Motor neuron (in vitro differentiated cells): ENCODE results near the gene PPP4R4. TPM values are rescaled to one million over a fixed set of nuclear protein-coding genes. Genes with fewer than 3 reads are reported as not detected.
A peak's percentile ranks its signal among the peaks of the same experiment; 100 is the strongest.

Experiments used
- ATAC-seq, 8 experiments: fragments of 200-7000 bp; cut with Tn5 transposase; replicated peaks in 6 of 8; 2 replicates each; pipeline ENCODE4 v1.8.0; 2021; ENCODE audit warnings: mild to moderate bottlenecking in 8 of 8, moderate library complexity in 8 of 8
- H3K27ac ChIP-seq, 2 donors: fragments of 250-450 bp; sonication (Bioruptor Pico); 2 replicates each; pipeline ENCODE4 v1.9.0; 2021; ENCODE audit warnings: antibody characterized with exemption in 2 of 2, mild to moderate bottlenecking in 2 of 2, moderate library complexity in 1 of 2
- H3K4me1 ChIP-seq, 2 donors: fragments of 250-450 bp; sonication (Bioruptor Pico); replicated peaks in 1 of 2; 2 replicates each; pipeline ENCODE4 v1.6.1; 2021; ENCODE audit warnings: antibody characterized with exemption in 2 of 2, mild to moderate bottlenecking in 2 of 2, moderate library complexity in 1 of 2
- H3K4me3 ChIP-seq, 5 donors: fragments of 250-450 bp; sonication (Bioruptor Pico); 2 replicates each; pipeline ENCODE4 v1.9.0; 2021; ENCODE audit warnings: antibody characterized with exemption in 5 of 5, mild to moderate bottlenecking in 5 of 5, moderate library complexity in 4 of 5
- WGBS, 10 experiments: fragments of 450-650 bp; shearing (Covaris generic); methylation state at CpG; one replicate each; pipeline ENCODE4 v1.0.0; 2022; 5-methylcytosine and 5-hydroxymethylcytosine counted together
- in situ Hi-C, 9 experiments: fragments of 400-800 bp; cut with MboI; loops; one replicate each; pipeline ENCODE4 v1.15.0; 2021; ENCODE audit warnings: low sequenced_read_pairs in 9 of 9, low pct_unique_long_range_greater_than_20kb in 2 of 9; ENCODE audit not compliant: unreplicated experiment in 9 of 9
- total RNA-seq, 8 experiments: library from RNA; unstranded; fragments of 300-600 nt; gene quantifications; 2 replicates each; pipeline versions ENCODE4 v1.2.3 to v1.2.4, GENCODE V29; 2022

Gene PPP4R4
- total RNA-seq, 8 experiments from 2014 or later: 2.1 to 13.8 (median 7.7) TPM

DNA sequence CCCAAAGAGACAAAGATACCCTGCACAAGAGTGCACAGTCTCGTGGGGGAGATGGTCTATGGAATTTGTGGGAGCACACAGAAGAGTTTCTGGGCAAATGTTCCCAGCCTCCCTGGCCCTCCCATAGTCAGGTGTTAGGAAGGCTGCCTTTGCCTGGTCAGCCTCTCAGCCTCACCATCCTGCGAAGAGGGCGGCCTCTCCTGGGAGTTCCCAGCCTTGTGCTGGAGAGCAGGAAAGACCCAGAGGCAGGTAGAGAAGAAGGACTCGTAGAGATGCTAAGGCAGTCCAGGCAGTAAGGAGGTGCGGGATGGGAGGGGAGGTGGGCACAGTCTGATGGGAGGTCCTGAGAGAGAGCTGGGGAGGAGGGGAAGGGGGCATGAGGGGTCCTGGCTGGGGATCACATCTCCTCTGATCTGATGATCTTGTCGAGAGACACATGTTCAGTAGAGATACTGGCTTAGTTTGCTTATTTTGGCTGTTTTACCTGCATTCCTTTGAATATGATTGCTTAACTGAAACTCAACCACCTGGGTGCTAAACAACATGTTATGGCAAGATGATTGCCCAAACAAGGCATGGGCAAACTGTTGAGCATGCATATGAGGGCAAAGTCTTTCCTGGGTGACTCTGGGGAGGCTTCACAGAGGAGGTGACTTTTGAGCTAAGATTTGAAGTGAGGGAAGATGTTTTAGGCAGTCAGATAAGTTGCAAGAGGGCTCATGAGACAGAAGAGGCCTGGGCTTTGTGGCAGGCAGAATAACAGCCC, 138.5 kb downstream of the PPP4R4 start:
- 40 to 76% (median 73%) methylated on average over 1 to 4 of the region's 6 CpGs; no CpG with 5 or more reads in 6 of the 10 experiments for WGBS, 10 experiments
- in situ Hi-C loops: no loop called here
- no peaks in the 10 kb centered on the region for H3K4me1 ChIP-seq
- H3K27ac ChIP-seq: no peak overlapping the region
- no peak for ATAC-seq
- no peak overlapping the region for H3K4me3 ChIP-seq

DNA sequence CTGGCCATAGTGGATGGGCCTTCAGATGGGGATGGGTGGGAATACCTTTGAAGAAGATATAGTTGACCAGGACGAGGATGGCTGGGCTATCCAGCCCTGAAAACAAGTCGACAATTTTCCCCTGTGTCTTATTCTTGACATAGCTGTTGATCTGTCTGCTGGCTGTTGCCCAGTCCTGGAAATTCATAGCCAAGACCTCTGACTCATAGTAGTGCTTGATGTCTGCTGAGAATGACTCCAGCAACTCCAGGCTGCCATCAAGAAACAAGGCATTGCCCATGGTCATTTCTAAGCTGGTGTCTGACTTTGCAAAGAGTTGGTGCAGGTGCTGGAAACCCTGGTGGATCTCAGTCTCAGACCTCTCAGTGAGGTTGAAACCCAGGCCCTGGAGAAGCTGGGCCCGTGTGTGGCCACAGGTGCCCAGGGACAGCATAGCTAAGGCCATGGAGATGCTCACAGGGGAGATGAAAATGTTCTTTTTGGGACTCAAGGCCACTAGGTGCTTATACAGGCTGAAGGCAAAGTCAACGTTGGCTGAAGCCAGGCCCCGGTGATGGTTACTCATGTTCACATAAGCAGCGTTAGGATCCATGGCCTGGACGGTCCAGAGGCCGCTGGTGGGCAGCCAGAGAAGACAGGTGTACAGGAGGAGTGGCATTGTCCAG, 140.0 kb downstream of the PPP4R4 start:
- Histone ChIP-seq H3K4me1 (no peaks in the 10 kb centered on the region), H3K4me3 (no peak overlapping the region), H3K27ac (no peak overlapping the region)
- in situ Hi-C loops: no loop called here
- WGBS, 10 experiments: 20 to 100% (median 95%) methylated on average over 1 to 7 of the region's 8 CpGs
- ATAC-seq: no peak

DNA sequence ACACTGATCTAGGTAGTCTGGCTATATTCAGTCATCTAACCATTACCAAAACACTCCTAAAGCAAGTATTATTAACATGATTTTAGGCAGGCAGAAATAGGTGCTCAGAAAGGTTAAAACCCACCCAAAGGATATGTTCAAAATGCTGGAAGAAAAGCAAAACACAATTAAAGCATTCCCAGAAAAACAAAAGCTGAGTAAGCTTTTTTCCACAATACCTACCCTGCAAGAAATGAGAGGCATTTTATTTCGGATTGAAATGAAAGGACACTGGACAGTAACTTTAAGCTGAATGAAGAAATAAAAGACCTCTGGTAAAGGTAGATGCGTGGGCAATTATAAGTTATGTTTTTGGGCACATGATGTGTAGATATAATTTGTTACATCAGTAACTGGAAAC, 140.8 kb downstream of the PPP4R4 start:
- Histone ChIP-seq H3K27ac (no peak overlapping the region), H3K4me3 (no peak overlapping the region), H3K4me1 (no peaks in the 10 kb centered on the region)
- in situ Hi-C loops: no loop called here
- 26 to 100% (median 74%) methylated on average over 2 of the region's 2 CpGs for WGBS, 10 experiments
- ATAC-seq: no peak

DNA sequence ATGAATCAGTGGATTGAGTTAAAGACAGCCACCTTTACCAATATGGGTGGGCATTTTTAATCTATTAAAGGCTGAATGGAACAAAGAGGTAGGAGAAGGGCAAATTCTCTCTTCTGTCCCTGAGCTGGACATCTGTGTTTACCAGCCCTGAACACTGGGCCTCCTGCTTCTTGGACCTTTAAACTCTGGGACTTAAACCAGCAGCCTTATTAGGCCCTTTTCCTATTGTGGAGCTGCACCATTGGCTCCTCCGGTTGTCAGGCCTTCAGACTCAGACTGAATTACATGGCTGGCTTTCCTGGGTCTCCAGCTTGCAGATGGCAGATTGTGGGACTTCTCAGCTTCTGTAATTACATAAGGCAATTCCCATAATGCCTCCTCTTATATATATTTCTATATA, 142.6 kb downstream of the PPP4R4 start:
- Histone ChIP-seq H3K27ac (no peak overlapping the region), H3K4me3 (no peak overlapping the region), H3K4me1 (no peaks in the 10 kb centered on the region)
- in situ Hi-C loops: no loop called here
- ATAC-seq: no peak
- WGBS, 10 experiments: 67 to 82% (median 67%) methylated on average over 1 of the region's 1 CpG; no CpG with 5 or more reads in 7 of the 10 experiments

DNA sequence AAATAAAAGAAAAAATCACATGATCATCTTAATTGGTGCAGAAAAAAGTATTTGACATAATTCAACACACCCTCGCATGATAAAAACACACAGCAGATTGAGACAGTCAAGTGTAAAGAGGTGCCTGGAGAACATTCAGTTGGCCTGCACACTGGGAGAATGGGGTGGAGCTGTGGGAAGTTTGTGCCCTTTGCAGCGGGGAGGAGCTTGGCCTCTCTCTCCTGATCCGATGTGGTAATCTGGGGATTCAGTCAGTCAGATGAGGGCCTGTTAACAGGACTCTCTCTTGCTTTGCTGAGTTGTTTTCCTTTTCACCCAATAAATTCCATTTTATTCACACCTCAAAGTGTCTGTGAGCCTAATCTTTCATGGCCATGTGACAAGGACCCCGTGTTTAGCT, 143.1 kb downstream of the PPP4R4 start:
- in situ Hi-C loops: no loop called here
- Histone ChIP-seq H3K4me1 (no peaks in the 10 kb centered on the region), H3K27ac (no peak overlapping the region), H3K4me3 (no peak overlapping the region)
- 0 to 92% (median 66%) methylated on average over 1 to 4 of the region's 4 CpGs for WGBS, 10 experiments
- peak in 4 of 8 experiments; percentile 35 to 90 (median 76) for ATAC-seq

DNA sequence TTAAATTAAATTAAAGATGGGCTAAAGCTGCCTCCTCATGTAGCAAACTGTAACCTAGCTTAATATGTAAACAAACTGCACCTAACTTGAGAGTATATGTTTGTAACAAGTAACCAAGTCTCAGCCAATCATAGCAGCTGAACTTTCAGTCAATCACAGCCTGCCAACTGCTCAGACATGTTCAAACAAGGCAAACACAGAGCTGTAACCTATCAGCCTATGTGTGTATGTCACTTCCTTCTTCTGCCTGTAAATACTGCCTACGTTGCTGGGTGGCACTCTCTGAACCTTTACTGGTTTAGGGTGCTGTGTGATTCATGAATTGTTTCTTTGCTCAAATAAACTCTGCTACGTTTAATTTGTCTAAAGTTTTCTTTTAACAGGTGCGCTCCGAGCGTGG, 146.1 kb downstream of the PPP4R4 start:
- no peak overlapping the region for H3K27ac ChIP-seq
- 40 to 100% (median 85%) methylated on average over 1 to 5 of the region's 5 CpGs; no CpG with 5 or more reads in 3 of the 10 experiments for WGBS, 10 experiments
- peak in 3 of 8 experiments; percentile 31 to 60 (median 50) for ATAC-seq
- no peak overlapping the region for H3K4me3 ChIP-seq
- H3K4me1 ChIP-seq: peaks cover 0 to 3% of the 10 kb centered on the region in 2 donors
- in situ Hi-C loops: no loop called here

DNA sequence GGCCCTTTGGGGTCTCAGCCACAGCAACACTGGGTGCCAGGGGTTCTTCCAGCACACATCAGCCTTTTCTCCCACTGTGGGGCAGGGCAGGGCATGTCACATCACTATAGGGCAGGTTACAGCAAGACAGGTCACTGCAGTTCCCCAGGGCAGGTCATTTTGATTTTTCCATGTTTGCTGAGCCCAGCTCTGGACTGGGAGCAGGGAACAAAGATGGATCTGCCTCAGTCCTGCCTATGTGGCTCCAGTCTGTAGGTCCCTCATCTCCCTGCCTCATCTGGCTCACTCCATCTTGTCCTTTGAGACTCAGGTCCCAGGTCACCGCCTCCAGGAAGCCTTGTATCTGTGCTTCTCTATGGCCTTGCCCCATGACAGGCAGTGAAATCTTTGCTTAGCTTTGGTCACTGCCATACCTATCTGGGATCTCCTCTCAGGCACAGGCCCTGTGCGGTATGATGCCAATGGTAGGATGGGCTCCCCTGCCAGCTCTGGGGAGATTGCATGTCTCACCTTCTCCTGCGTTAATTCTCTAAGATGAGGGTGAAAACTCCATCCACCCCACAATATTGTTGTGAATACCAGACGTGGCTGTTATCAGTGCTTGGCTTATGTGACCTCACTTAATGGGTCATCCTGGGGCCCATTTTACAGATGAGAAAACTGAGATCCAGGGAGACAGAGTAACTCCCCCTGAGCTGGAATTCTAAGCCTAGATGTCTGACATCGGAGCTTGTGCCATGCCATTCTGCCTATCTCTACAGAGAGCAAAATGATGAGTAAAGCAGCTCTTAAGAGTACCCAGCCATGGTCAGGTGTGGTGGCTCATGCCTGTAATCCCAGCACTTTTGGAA, 147.5 kb downstream of the PPP4R4 start:
- Histone ChIP-seq H3K27ac (no peak overlapping the region), H3K4me1 (peaks cover 0 to 3% of the 10 kb centered on the region in 2 donors), H3K4me3 (no peak overlapping the region)
- ATAC-seq: no peak
- in situ Hi-C loops: no loop called here
- 60 to 100% (median 98%) methylated on average over 1 to 4 of the region's 5 CpGs; no CpG with 5 or more reads in 4 of the 10 experiments for WGBS, 10 experiments

DNA sequence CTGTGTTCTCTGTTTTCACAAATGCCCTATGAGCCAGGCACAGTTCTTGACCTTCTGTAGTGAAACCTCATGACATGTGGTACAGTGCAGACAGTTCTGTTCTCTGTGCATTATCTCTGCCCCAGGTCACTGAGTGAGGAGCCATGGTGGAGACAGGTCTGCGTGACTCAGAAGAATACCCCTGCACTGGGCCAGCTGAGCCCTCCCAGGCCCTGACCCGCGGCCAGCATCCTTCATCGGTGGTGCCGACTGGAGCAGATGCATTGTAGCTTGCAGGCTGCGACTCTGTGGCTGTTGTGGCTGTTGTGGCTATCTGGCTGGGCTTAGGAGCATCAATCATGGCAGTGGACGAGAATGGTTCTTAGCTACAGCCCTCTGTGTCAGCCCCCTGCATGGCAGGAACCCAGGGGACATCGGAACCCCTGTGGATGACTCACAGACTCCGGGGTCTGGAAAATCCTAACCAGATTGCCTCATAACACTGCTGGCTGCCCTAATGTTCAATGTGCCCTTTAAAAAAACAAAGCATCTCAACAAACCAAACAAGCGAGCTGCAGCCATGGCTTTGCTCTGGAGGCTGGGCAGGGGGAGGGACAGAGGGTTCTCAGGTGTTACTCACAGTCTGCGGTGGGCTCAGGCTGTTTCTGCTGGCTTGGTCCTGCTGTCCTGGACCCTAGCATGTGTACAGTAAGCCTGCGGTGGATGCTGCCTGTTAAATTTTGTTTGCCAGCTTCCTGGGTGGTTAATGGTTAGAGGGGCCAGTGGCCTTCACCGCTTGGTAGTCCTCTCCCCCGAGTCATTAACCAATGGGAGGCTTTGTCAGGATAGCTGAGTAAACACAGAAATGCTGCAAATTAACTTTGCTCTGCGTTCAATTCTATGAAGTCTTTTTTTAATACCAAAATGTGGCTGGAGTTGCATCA, 148.8 kb downstream of the PPP4R4 start, which contains the start of gene SERPINA6:
SERPINA6 (minus strand) TSS at position 689 of the 923 bp plus-strand sequence. CDS start 8,688 bp downstream, outside the sequence.
- Histone ChIP-seq H3K27ac (peak within 1 kb of the TSS in 1 of 2 donors; percentile 48), H3K4me1 (peaks cover 0 to 3% of the 10 kb centered on the region in 2 donors), H3K4me3 (no peak within 1 kb of the TSS)
- ATAC-seq: peak in 7 of 8 experiments; percentile 11 to 93 (median 84)
- 30 to 91% (median 67%) methylated on average over 1 to 8 of the region's 15 CpGs; no CpG with 5 or more reads in 2 of the 10 experiments for WGBS, 10 experiments
- in situ Hi-C loops: no loop called here

DNA sequence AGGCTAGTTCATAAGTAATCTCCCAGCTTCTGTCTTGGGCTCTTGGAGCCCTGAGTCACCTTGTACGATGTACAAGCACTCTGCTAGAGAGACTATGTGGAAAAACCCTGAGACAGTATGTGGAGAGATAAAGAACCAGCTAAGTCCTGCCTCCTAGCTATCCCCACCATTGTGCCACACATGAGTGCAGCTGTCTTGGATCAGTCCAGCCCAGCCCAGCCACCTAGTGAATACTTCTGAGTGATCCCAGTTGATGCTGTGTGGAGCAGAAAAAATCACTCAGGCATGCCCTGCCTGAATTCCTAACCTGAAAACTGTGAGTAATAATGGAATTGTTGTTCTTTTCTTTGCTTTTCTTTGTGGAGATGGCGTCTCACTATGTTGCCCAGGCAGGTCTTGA, 154.1 kb downstream of the PPP4R4 start:
- in situ Hi-C loops: no loop called here
- ATAC-seq: no peak
- no peak overlapping the region for H3K27ac ChIP-seq
- H3K4me3 ChIP-seq: no peak overlapping the region
- no peaks in the 10 kb centered on the region for H3K4me1 ChIP-seq
- 38 to 100% (median 89%) methylated on average over 1 to 2 of the region's 2 CpGs; no CpG with 5 or more reads in 4 of the 10 experiments for WGBS, 10 experiments

Other genes starting within 250 kb of the PPP4R4 start
- 10 to 100 TPM in 2 of 8 experiments, 1 to 10 TPM in 3, not detected in 3; 8.9 to 29.9 (median 9.9) TPM for gene FAM181A, start 247.0 kb upstream of the PPP4R4 start, total RNA-seq
- 1 to 10 TPM in 3 of 8 experiments, under 1 TPM in 5; 0.07 to 2.1 (median 0.76) TPM for gene ASB2, start 197.8 kb upstream of the PPP4R4 start, total RNA-seq
- under 1 TPM in 2 of 8 experiments, not detected in 6; 0.08 to 0.66 TPM for gene CCDC197, start 177.0 kb upstream of the PPP4R4 start, total RNA-seq
- gene OTUB2, start 148.0 kb upstream of the PPP4R4 start, total RNA-seq: 1 to 10 TPM in 7 of 8 experiments, under 1 TPM in 1; 0.81 to 5.5 (median 3.9) TPM
- 100 to 1,000 TPM; 207 to 327 (median 243) TPM for gene DDX24, start 93.1 kb upstream of the PPP4R4 start, total RNA-seq
- gene IFI27L1, start 93.0 kb upstream of the PPP4R4 start, total RNA-seq: 10 to 100 TPM; 21.1 to 75.6 (median 30.4) TPM
- gene IFI27, start 63.6 kb upstream of the PPP4R4 start, total RNA-seq: 100 to 1,000 TPM in 2 of 8 experiments, 10 to 100 TPM in 1, 1 to 10 TPM in 5; 3.3 to 795 (median 8.7) TPM
- gene IFI27L2, start 44.7 kb upstream of the PPP4R4 start, total RNA-seq: 100 to 1,000 TPM in 3 of 8 experiments, 10 to 100 TPM in 5; 48.8 to 239 (median 90.8) TPM
- 1 to 10 TPM in 1 of 8 experiments, under 1 TPM in 7; 0.25 to 1.9 (median 0.43) TPM for gene SERPINA10, start 118.9 kb downstream of the PPP4R4 start, total RNA-seq
- gene SERPINA6, start 149.0 kb downstream of the PPP4R4 start, total RNA-seq: under 1 TPM in 5 of 8 experiments, not detected in 3; 0.13 to 0.97 (median 0.43) TPM
- gene SERPINA2, start 192.4 kb downstream of the PPP4R4 start, total RNA-seq: not detected
- gene SERPINA1, start 214.3 kb downstream of the PPP4R4 start, total RNA-seq: 1 to 10 TPM in 2 of 8 experiments, under 1 TPM in 5, not detected in 1; 0.22 to 1.9 (median 0.87) TPM